Kidney epithelial cell (primary cell): ENCODE data around the gene MAML2. TPM values are rescaled to one million over a fixed set of nuclear protein-coding genes. Genes with fewer than 3 reads are reported as not detected.

ENCODE experiments used
- DNase-seq: peaks from one replicate; pipeline ENCODE4 v3.0.0-alpha.2; 2010; ENCODE audit warnings: low read depth
- H3K27me3 ChIP-seq: 2 replicates; pipeline ENCODE4 v1.6.0; 2011; ENCODE audit warnings: low read length; ENCODE audit not compliant: control insufficient read depth, insufficient read depth
- H3K36me3 ChIP-seq: 2 replicates; pipeline ENCODE4 v1.5.1; 2011; ENCODE audit warnings: low read length; ENCODE audit not compliant: control insufficient read depth, insufficient read depth
- H3K4me3 ChIP-seq: 2 replicates; pipeline ENCODE4 v1.5.1; 2011; ENCODE audit warnings: low read depth, mild to moderate bottlenecking, control low read depth, low read length
- total RNA-seq: library from RNA; depleted of rRNA; stranded (reverse); fragments of >200 nt; gene quantifications from 2 replicates; pipeline ENCODE4 v1.2.3, GENCODE V29; 2015
- TF ChIP-seq, protein P1 (sequence below): IDR thresholded peaks from 2 replicates; pipeline ENCODE4 v1.5.1; 2011; ENCODE audit warnings: mild to moderate bottlenecking, moderate library complexity, low read length, control low read depth, inconsistent platforms; ENCODE audit not compliant: insufficient read depth, poor library complexity, severe bottlenecking

MAML2 gene
- total RNA-seq, 1 donor from 2014 or later = 12.3 TPM

DNA sequence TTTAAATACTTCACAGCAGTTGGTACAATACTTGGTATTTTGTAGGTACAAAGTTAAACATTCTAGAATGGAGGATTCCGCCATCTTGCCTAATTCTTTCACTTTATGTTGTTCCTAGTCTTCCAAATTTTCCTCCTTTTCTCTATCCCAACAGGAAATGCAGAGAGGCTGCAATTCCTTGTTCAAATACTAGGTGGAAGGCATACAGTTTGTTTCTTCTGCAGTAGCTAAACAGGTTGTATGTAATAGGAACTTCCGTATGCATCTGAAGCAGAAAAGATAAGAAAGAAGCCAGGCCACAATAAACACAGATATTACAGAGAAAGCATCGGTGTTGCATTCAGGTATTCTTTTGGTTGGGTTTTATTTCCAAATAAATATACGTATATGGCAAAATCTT, 232.7 kb downstream of the MAML2 start:
- no peaks in the 10 kb centered on the region for H3K36me3 ChIP-seq
- DNase-seq = no peak
- no peaks in the 10 kb centered on the region for H3K27me3 ChIP-seq
- TF ChIP-seq, protein P1, sequence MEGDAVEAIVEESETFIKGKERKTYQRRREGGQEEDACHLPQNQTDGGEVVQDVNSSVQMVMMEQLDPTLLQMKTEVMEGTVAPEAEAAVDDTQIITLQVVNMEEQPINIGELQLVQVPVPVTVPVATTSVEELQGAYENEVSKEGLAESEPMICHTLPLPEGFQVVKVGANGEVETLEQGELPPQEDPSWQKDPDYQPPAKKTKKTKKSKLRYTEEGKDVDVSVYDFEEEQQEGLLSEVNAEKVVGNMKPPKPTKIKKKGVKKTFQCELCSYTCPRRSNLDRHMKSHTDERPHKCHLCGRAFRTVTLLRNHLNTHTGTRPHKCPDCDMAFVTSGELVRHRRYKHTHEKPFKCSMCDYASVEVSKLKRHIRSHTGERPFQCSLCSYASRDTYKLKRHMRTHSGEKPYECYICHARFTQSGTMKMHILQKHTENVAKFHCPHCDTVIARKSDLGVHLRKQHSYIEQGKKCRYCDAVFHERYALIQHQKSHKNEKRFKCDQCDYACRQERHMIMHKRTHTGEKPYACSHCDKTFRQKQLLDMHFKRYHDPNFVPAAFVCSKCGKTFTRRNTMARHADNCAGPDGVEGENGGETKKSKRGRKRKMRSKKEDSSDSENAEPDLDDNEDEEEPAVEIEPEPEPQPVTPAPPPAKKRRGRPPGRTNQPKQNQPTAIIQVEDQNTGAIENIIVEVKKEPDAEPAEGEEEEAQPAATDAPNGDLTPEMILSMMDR = no peak
- H3K4me3 ChIP-seq = no peak overlapping the region

DNA sequence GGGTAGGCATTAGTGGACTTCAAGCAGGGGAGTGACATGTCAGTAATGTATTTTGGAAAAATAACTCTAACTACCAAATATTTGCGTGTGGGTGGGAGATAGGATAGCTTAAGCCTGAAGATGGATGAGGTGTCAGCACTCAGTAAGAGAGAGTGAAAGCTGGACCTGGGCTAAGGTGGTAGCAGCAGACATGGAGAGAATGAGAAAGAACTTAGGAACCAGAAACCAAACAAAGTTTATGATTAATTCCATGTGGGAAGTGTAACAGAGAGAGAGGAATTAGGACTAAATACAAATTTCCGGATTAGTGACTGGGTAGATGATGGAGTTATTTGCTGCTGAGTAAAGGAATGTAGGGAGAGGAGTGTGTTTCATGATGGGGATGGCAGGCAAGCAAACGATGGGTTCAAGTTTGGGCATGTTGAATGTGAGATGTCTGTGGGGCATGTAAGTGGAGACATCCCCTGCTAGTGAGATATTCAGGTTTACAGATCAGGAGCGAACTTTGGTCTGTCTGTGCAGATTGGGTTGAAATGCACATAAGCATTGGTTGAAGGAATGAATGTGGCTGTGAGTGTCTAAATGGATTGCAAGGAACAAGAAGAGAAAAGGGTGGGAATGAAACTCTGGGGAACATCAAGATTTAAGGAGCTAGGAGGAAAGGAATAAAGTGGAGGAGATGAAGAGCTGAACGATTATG, 233.5 kb downstream of the MAML2 start:
- TF ChIP-seq, protein P1 = no peak
- Histone ChIP-seq H3K4me3 (no peak overlapping the region), H3K36me3 (no peaks in the 10 kb centered on the region), H3K27me3 (no peaks in the 10 kb centered on the region)
- DNase-seq = no peak

- TF ChIP-seq, protein P1 = no peak
- H3K4me3 ChIP-seq = no peak overlapping the region
- H3K27me3 ChIP-seq = no peaks in the 10 kb centered on the region
- no peaks in the 10 kb centered on the region for H3K36me3 ChIP-seq
- no peak for DNase-seq
Measured at GRCh38 chr11:96107143-96107824, 235.7 kb downstream of the MAML2 start.

DNA sequence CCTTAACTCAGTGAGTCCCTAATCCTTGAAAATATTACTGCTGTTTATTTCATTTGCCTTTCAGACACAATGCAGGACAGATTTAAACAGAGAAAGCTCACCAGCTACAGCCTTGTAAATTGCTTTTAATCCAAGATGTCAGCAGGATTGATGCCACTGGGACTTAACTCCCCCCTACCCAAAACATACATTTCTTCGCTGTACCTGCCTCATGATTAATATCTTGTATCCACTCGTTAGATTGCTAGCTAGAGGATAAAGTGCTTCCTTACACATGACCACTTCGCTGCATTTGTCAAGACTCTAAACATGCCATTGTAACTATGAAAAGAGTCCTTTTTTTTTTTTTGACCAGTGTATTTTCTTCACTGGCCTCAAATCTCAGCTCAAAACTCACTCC, 236.3 kb downstream of the MAML2 start:
- Histone ChIP-seq H3K27me3 (no peaks in the 10 kb centered on the region), H3K36me3 (no peaks in the 10 kb centered on the region)
- no peak for DNase-seq

DNA sequence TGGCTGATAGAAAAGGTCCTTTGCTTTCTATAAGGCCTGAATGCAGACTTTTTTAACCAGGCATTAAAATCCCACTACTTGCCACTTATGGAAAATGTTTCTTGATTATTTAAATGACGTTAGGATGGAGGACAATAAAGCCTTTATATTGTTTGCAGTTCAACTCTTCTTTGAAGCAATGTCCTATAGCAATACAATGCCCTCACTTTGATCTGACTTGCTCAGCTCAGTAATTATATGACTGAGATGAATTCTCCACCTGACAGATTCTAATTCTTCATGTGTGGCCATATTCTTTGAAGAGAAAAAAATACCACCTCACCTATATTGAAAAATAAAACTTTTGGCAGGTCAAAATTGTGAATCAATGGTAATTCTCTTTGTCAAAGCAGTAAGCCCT, 237.1 kb downstream of the MAML2 start:
- TF ChIP-seq, protein P1 = no peak
- Histone ChIP-seq H3K36me3 (no peaks in the 10 kb centered on the region), H3K27me3 (no peaks in the 10 kb centered on the region), H3K4me3 (no peak overlapping the region)
- no peak for DNase-seq

More for the DNA sequence above, 236.3 kb downstream of the MAML2 start:
- H3K4me3 ChIP-seq = no peak overlapping the region
- TF ChIP-seq, protein P1 = no peak
